Mucosa of gallbladder (tissue), 1 donor: ENCODE measurements around the gene TSPAN6. TPM values are rescaled to one million over a fixed set of nuclear protein-coding genes. Genes with fewer than 3 reads are reported as not detected.

Source experiments
- DNase-seq: peaks from one replicate; pipeline ENCODE4 v3.0.0-alpha.2; 2020; ENCODE audit warnings: low spot score
- total RNA-seq: library from RNA; stranded (reverse); gene quantifications from one replicate; pipeline ENCODE4 v1.2.1, GENCODE V29; 2021
- donor health status: DM: no; HTN: no; CAD: no.

TSPAN6 gene, protein sequence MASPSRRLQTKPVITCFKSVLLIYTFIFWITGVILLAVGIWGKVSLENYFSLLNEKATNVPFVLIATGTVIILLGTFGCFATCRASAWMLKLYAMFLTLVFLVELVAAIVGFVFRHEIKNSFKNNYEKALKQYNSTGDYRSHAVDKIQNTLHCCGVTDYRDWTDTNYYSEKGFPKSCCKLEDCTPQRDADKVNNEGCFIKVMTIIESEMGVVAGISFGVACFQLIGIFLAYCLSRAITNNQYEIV
- 37.9 TPM for total RNA-seq

- peak; percentile 82 for DNase-seq
These were observed at the start of gene TSPAN6 for GRCh38 chrX:100636321-100636991. Gene TSPAN6 (minus strand): TSS chrX:100636806. CDS start chrX:100636694, 112 bp downstream.

DNA sequence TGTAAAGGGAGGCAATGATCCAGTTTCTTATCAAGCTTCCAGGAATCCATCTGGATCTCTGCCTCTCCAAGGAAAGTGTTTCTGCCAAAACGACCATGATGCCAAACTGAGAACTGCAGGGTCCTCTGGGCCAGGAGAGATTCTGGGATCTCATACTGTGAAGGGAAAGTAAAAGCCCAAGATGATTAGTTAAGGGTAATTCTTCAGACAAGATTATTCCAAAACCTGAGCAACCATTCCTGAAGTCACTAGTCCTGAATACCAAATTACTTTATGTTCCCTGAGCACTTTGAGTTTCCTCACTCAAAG lies 49.3 kb upstream of the TSPAN6 start:
- DNase-seq, result no peak

GRCh38 chrX:100685284-100685996 lies 48.8 kb upstream of the TSPAN6 start:
- DNase-seq, result peak; percentile 79

- DNase-seq, result no peak
These were observed 46.3 kb upstream of the TSPAN6 start for GRCh38 chrX:100682939-100683338.

DNA sequence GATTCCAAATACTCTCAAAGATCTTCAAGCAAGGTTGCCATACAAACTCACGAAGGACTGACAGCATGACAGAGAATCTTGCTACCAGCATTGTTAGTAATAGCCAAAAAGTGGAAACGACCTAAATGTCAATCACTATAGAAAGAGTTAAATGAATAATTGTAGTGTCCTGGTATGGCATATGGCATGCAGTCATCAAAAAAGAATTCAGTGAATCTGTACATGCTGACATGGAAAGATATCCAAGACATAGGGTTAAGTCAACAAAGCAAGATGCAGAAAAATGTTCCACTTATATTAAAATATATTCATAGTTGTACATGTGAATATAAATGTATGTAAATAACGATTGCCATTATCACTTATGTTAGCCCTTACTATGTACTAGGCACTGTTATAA lies 45.0 kb upstream of the TSPAN6 start:
- DNase-seq, result no peak

GRCh38 chrX:100680756-100681155 lies 44.1 kb upstream of the TSPAN6 start:
- DNase-seq, result no peak

GRCh38 chrX:100677611-100678181 lies 41.1 kb upstream of the TSPAN6 start:
- DNase-seq, result no peak

GRCh38 chrX:100674705-100675104 lies 38.1 kb upstream of the TSPAN6 start:
- no peak for DNase-seq

DNA sequence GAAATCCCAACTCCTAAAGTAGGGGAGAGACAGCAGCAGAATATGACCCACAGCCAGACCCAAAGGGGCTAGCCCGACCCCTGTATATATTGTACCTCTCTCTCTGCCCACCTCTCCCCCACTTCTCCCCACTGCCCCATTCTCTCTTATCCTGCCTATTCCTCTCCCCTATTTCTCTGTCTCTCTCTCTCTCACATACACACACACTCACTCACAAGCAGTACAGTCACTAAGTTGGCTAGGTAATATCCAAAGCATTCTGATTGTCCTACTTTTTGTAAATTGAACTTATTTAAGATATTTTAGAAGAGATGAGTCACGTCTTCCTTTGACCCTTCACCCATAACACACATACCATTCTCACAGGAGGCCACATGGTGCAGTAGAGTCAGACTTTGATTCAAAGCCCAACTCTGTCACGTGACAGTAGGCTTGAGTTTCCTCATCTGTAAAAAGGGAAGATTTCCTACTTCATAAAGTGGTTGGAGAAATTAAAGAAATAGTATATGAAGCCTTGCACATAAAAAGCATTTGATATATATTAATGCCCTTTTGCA lies 36.9 kb upstream of the TSPAN6 start:
- no peak for DNase-seq

DNA sequence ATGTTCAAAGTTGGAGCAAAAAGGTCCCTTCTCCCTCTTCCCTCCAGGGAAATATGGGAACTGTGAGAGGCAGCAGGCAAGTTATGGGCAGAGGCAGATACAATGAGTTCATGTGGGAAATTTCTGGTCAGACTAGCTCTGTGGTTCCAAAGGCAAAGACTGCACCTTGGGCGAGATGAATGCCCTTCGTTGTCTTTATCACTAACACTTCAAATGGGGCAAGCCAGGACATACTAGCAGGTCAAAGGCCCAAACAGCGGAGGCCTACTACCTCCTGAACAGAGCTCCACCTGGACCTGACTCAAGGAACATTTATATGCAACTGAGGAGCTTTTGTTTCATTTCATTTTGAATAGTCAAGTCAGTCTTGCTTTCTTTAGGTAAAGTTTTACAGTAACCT lies 36.4 kb upstream of the TSPAN6 start:
- DNase-seq, result no peak

GRCh38 chrX:100663642-100664041 lies 27.0 kb upstream of the TSPAN6 start:
- DNase-seq, result no peak

GRCh38 chrX:100662796-100663195 lies 26.2 kb upstream of the TSPAN6 start:
- DNase-seq, result no peak

GRCh38 chrX:100662170-100662569 lies 25.6 kb upstream of the TSPAN6 start:
- DNase-seq, result no peak

GRCh38 chrX:100659431-100660137 lies 23.0 kb upstream of the TSPAN6 start:
- DNase-seq, result no peak

DNA sequence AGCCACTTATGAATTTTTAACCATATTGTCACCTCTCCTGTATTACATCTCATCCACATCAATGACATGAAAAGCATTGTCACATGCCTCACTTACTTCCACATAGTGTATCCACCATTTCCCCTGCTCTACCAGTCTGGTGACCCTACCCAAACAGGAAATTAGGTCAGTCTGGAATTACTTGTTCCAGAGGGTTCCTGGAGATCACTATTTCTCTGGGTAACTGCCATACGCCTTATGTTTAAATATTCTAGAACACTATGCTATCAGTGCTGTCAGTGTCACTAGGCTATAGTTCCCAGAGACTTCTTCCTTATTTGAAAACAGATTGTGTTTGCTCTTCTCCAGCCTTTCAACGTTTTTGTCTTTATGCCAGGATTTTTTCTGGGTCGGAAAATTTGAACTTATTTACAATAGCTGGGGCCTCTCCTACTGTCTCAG lies 22.4 kb upstream of the TSPAN6 start:
- DNase-seq, result no peak

DNA sequence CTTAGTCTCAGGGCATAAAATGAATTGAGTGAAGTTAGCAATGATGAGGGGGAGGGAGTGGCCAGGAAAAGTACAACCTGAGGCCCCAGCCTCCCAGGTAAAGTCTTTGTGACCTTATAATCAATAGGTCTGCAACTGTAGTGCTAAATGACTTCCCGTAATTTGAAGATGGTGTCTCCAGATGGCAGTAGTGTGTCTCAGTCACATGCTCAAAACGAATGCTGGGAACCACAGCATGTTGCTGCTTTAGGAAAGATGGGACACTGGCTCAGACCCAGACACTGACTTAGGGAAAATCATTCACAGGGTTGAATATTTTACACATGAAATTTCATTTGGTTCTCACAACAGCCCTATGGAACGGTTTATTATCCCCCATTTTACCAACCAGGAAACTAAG lies 17.7 kb upstream of the TSPAN6 start:
- DNase-seq, result peak; percentile 36

DNA sequence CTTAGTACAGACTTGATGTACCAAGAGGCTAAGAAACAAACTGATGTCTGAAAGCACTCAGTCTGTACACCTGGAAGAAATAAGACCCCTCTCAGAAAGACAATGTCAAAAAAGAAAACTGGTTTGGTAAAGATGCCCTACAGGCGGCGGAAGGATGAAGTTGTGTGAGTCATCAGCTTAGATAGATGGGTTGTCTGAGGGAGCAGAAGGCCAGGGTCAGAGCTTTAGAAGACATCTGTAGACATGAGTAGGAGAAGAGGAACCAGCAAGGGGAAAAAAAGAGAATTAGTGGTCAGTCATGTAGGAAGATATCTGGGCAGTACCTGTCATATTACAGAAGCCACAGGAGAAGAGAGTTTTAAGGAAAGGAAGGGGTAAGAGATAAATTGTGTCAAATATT lies 15.7 kb upstream of the TSPAN6 start:
- DNase-seq, result no peak

DNA sequence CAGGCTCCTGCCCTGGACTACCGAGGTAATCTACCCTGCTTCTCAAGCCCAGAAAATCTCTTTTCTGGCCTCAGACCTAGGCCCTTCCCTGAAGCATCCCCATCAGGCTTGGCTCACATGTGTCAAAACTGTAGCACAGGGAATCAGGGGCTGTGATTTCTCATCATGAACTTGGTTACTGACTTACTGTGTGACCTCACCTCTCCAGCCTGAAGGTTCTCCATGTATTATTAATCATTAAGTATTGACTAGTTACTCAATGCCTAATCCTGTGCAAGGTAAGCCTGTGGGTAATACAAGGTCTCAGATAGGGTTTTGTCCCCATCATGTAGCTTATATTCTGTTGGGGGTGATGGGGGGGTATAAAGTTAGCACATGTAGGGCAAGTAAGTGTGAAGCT lies 14.2 kb upstream of the TSPAN6 start:
- no peak for DNase-seq

DNA sequence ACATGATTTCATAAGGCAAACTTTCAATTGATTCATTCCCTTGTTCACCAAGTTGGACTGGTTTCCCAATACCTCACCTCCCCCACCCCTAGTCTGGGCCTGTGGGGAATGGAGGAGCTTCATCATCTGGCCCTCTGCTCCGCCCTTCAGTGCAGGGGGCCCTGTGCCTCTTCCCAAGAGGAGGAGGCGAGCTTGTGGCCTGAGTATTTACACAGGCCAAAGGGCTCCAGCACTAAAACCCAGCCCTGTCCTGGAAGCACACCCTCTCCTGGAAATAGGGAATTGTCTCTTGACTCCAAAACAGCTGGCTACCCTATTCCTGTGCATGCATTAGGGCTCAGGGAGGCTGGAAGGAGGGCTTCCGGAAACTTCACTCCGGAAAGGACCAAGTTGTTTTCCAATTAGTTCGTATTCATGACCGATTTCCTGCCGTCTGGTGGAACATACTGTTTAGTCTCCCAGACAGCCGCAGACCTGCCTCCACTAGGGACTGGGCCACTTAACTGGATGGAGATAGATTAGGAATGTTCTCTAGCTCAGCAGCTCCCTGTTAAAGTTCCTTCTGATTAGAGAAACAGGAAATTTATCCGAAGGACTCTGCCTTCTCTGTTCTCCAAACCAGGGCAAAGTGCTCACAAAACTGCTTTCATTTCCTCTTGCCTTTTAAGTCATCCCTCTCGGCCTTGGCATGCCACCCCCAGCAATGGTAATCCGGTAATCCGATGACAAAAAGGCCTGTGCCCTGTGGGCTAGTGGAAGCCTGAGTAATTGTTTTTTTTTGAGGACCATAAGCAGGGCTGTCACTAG lies 13.1 kb upstream of the TSPAN6 start:
- peak; percentile 64 for DNase-seq

DNA sequence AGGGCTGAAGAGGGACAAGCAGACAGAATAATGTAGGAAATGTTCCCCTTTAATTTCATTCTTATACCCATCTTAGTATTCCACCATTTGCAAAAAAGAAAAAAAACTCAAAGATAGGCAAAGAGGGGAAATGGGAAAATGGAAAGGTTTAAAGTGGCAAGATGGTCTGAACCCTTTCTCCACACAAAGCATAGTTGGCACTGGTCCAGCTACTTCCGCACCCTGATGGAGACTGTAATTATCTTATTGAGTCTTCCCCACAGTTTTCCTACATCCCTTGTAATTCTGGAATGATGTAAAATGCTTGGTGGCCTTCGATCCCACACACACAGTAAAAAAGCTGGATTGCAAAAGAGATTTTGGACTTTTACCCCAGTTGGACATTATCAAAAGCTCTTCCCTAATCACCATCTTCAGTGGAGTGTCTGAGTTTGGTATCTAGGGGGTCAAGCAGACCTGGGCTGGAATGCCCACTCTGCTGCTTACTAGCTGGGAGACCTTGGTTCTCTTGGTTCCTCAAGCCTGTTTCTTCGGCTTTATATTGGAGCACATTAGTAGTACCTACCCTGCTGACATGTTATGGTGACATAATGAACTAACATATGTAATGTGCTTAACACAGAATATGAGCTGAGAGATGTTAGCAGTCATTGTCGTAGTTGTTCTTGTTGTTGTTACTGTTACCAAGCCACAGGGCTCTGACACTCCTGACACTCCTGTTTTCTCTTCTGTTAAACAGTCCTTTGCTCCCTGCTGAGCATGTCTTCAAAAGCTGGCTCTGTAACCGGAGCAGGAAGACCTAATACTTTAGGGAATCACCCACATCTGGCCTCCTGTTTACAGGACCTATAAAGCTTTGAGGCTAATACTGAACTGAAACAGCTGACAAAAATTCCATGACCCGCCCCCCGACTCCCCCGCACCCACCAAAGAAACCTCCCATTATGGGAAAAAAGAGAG lies 12.1 kb upstream of the TSPAN6 start:
- DNase-seq, result no peak
